Measurements from ENCODE around the gene DRD4.

The DRD4 gene

GRCh38 chr11:665062-665703 is 28.1 kb downstream of the DRD4 start:
- peaks cover 9% of the 10 kb centered on the region for H3K4me1 ChIP-seq (ENCODE audit: control insufficient read depth, insufficient read depth, low read depth, low read length)
- no peak overlapping the region for H2BK12ac ChIP-seq (ENCODE audit: low read length in 2 of 2)
- H2AFZ ChIP-seq (ENCODE audit: low read depth, low read length) = no peak overlapping the region
- H3K27me3 ChIP-seq (ENCODE audit: control insufficient read depth in 1 of 2, insufficient read depth in 1 of 2, low read length in 2 of 2) = no peaks in the 10 kb centered on the region
- H3K4me2 ChIP-seq (ENCODE audit: low read length, poor library complexity, severe bottlenecking) = no peak overlapping the region
- no peak overlapping the region for H2BK15ac ChIP-seq (ENCODE audit: low read depth, poor library complexity, severe bottlenecking)
- no peak for DNase-seq
- peaks cover 24 to 59% of the 10 kb centered on the region in 2 experiments for H3K36me3 ChIP-seq (ENCODE audit: control insufficient read depth in 1 of 2, insufficient read depth in 2 of 2, low read depth in 1 of 2, low read length in 2 of 2)
- H3K79me1 ChIP-seq (replicated peaks; ENCODE audit: low read length, poor library complexity, severe bottlenecking) = peaks cover 32% of the 10 kb centered on the region
- H2BK5ac ChIP-seq (ENCODE audit: low read depth, low read length, poor library complexity, severe bottlenecking) = no peak overlapping the region
- H3K23ac ChIP-seq (ENCODE audit: low read length in 2 of 2) = no peak overlapping the region
- H3K27ac ChIP-seq (ENCODE audit: low read length, poor library complexity, severe bottlenecking) = no peak overlapping the region
- H4K8ac ChIP-seq (ENCODE audit: low read length) = no peak overlapping the region
- H4K91ac ChIP-seq (ENCODE audit: low read length) = no peak overlapping the region
- H3K14ac ChIP-seq (ENCODE audit: low read length in 2 of 2) = no peak overlapping the region
- no peak overlapping the region for H3K18ac ChIP-seq (ENCODE audit: low read depth in 1 of 2, low read length in 2 of 2)
- no peaks in the 10 kb centered on the region for H3K9me3 ChIP-seq (ENCODE audit: control insufficient read depth, low read length)
- H3K4ac ChIP-seq (ENCODE audit: low read depth in 1 of 2, low read length in 2 of 2) = no peak overlapping the region
- over 99% methylated on average over 14 of the region's 15 CpGs for WGBS
- H3K4me3 ChIP-seq (ENCODE audit: insufficient read depth in 1 of 2, low read depth in 1 of 2, low read length in 2 of 2) = peak overlapping the region in 1 of 2 experiments; percentile 45
- H2AK5ac ChIP-seq (ENCODE audit: low read length, severe bottlenecking) = no peak overlapping the region
- H3K9ac ChIP-seq (ENCODE audit: low read length) = peak overlapping the region; percentile 73
- H2BK120ac ChIP-seq (ENCODE audit: low read depth, low read length) = no peak overlapping the region

GRCh38 chr11:665704-666281 is 28.7 kb downstream of the DRD4 start:
- Histone ChIP-seq H2BK5ac (ENCODE audit: low read depth, low read length, poor library complexity, severe bottlenecking) (no peak overlapping the region), H3K4me3 (ENCODE audit: insufficient read depth in 1 of 2, low read depth in 1 of 2, low read length in 2 of 2) (peak overlapping the region in 1 of 2 experiments; percentile 45), H3K27me3 (ENCODE audit: control insufficient read depth in 1 of 2, insufficient read depth in 1 of 2, low read length in 2 of 2) (no peaks in the 10 kb centered on the region), H3K4ac (ENCODE audit: low read depth in 1 of 2, low read length in 2 of 2) (no peak overlapping the region), H2BK12ac (ENCODE audit: low read length in 2 of 2) (no peak overlapping the region), H3K9ac (ENCODE audit: low read length) (peak overlapping the region; percentile 73), H3K14ac (ENCODE audit: low read length in 2 of 2) (peak overlapping the region in 1 of 2 experiments; percentile 35), H2AFZ (ENCODE audit: low read depth, low read length) (no peak overlapping the region), H3K9me3 (ENCODE audit: control insufficient read depth, low read length) (no peaks in the 10 kb centered on the region), H3K23ac (ENCODE audit: low read length in 2 of 2) (no peak overlapping the region), H3K27ac (ENCODE audit: low read length, poor library complexity, severe bottlenecking) (no peak overlapping the region), H4K91ac (ENCODE audit: low read length) (no peak overlapping the region), H3K4me1 (ENCODE audit: control insufficient read depth, insufficient read depth, low read depth, low read length) (peaks cover 9% of the 10 kb centered on the region), H4K8ac (ENCODE audit: low read length) (no peak overlapping the region), H2BK120ac (ENCODE audit: low read depth, low read length) (no peak overlapping the region), H2BK15ac (ENCODE audit: low read depth, poor library complexity, severe bottlenecking) (no peak overlapping the region), H3K4me2 (ENCODE audit: low read length, poor library complexity, severe bottlenecking) (no peak overlapping the region), H3K36me3 (ENCODE audit: control insufficient read depth in 1 of 2, insufficient read depth in 2 of 2, low read depth in 1 of 2, low read length in 2 of 2) (peaks cover 19 to 53% of the 10 kb centered on the region in 2 experiments), H2AK5ac (ENCODE audit: low read length, severe bottlenecking) (no peak overlapping the region), H3K79me1 (replicated peaks; ENCODE audit: low read length, poor library complexity, severe bottlenecking) (peaks cover 26% of the 10 kb centered on the region), H3K18ac (ENCODE audit: low read depth in 1 of 2, low read length in 2 of 2) (no peak overlapping the region)
- peak; percentile 44 for DNase-seq
- 94% methylated on average over 11 of the region's 11 CpGs for WGBS

- Histone ChIP-seq H4K8ac (ENCODE audit: low read length) (no peak overlapping the region), H3K23ac (ENCODE audit: low read length in 2 of 2) (no peak overlapping the region), H2BK15ac (ENCODE audit: low read depth, poor library complexity, severe bottlenecking) (no peak overlapping the region), H2AK5ac (ENCODE audit: low read length, severe bottlenecking) (no peak overlapping the region), H3K14ac (ENCODE audit: low read length in 2 of 2) (no peak overlapping the region), H3K18ac (ENCODE audit: low read depth in 1 of 2, low read length in 2 of 2) (no peak overlapping the region), H3K36me3 (ENCODE audit: control insufficient read depth in 1 of 2, insufficient read depth in 2 of 2, low read depth in 1 of 2, low read length in 2 of 2) (peaks cover 47 to 52% of the 10 kb centered on the region in 2 experiments), H3K9ac (ENCODE audit: low read length) (no peak overlapping the region), H3K4me1 (ENCODE audit: control insufficient read depth, insufficient read depth, low read depth, low read length) (peaks cover 2% of the 10 kb centered on the region), H2BK120ac (ENCODE audit: low read depth, low read length) (no peak overlapping the region), H3K27ac (ENCODE audit: low read length, poor library complexity, severe bottlenecking) (no peak overlapping the region), H3K4me3 (ENCODE audit: insufficient read depth in 1 of 2, low read depth in 1 of 2, low read length in 2 of 2) (no peak overlapping the region), H4K91ac (ENCODE audit: low read length) (no peak overlapping the region), H2BK5ac (ENCODE audit: low read depth, low read length, poor library complexity, severe bottlenecking) (no peak overlapping the region), H2BK12ac (ENCODE audit: low read length in 2 of 2) (no peak overlapping the region), H3K79me1 (replicated peaks; ENCODE audit: low read length, poor library complexity, severe bottlenecking) (peaks cover 22% of the 10 kb centered on the region), H3K9me3 (ENCODE audit: control insufficient read depth, low read length) (no peaks in the 10 kb centered on the region), H3K4ac (ENCODE audit: low read depth in 1 of 2, low read length in 2 of 2) (no peak overlapping the region), H3K27me3 (ENCODE audit: control insufficient read depth in 1 of 2, insufficient read depth in 1 of 2, low read length in 2 of 2) (no peaks in the 10 kb centered on the region), H3K4me2 (ENCODE audit: low read length, poor library complexity, severe bottlenecking) (no peak overlapping the region), H2AFZ (ENCODE audit: low read depth, low read length) (no peak overlapping the region)
- no peak for DNase-seq
- 96% methylated on average over 8 of the region's 8 CpGs for WGBS
Measured at GRCh38 chr11:673866-674265, 36.8 kb downstream of the DRD4 start.

GRCh38 chr11:674406-674805 is 37.3 kb downstream of the DRD4 start:
- no peak overlapping the region for H2BK5ac ChIP-seq (ENCODE audit: low read depth, low read length, poor library complexity, severe bottlenecking)
- H3K36me3 ChIP-seq (ENCODE audit: control insufficient read depth in 1 of 2, insufficient read depth in 2 of 2, low read depth in 1 of 2, low read length in 2 of 2) = peaks cover 51 to 53% of the 10 kb centered on the region in 2 experiments
- no peak overlapping the region for H2BK15ac ChIP-seq (ENCODE audit: low read depth, poor library complexity, severe bottlenecking)
- no peaks in the 10 kb centered on the region for H3K27me3 ChIP-seq (ENCODE audit: control insufficient read depth in 1 of 2, insufficient read depth in 1 of 2, low read length in 2 of 2)
- peaks cover 2% of the 10 kb centered on the region for H3K4me1 ChIP-seq (ENCODE audit: control insufficient read depth, insufficient read depth, low read depth, low read length)
- H3K9me3 ChIP-seq (ENCODE audit: control insufficient read depth, low read length) = no peaks in the 10 kb centered on the region
- no peak overlapping the region for H2AK5ac ChIP-seq (ENCODE audit: low read length, severe bottlenecking)
- DNase-seq = no peak
- 92% methylated on average over 17 of the region's 17 CpGs for WGBS
- peak overlapping the region in 1 of 2 experiments; percentile 22 for H3K14ac ChIP-seq (ENCODE audit: low read length in 2 of 2)
- H3K4ac ChIP-seq (ENCODE audit: low read depth in 1 of 2, low read length in 2 of 2) = no peak overlapping the region
- no peak overlapping the region for H3K27ac ChIP-seq (ENCODE audit: low read length, poor library complexity, severe bottlenecking)
- no peak overlapping the region for H3K9ac ChIP-seq (ENCODE audit: low read length)
- no peak overlapping the region for H2BK120ac ChIP-seq (ENCODE audit: low read depth, low read length)
- no peak overlapping the region for H3K4me3 ChIP-seq (ENCODE audit: insufficient read depth in 1 of 2, low read depth in 1 of 2, low read length in 2 of 2)
- H3K79me1 ChIP-seq (replicated peaks; ENCODE audit: low read length, poor library complexity, severe bottlenecking) = peaks cover 22% of the 10 kb centered on the region
- no peak overlapping the region for H4K91ac ChIP-seq (ENCODE audit: low read length)
- no peak overlapping the region for H2BK12ac ChIP-seq (ENCODE audit: low read length in 2 of 2)
- H3K4me2 ChIP-seq (ENCODE audit: low read length, poor library complexity, severe bottlenecking) = no peak overlapping the region
- no peak overlapping the region for H2AFZ ChIP-seq (ENCODE audit: low read depth, low read length)
- H3K23ac ChIP-seq (ENCODE audit: low read length in 2 of 2) = no peak overlapping the region
- H3K18ac ChIP-seq (ENCODE audit: low read depth in 1 of 2, low read length in 2 of 2) = no peak overlapping the region
- H4K8ac ChIP-seq (ENCODE audit: low read length) = no peak overlapping the region
